SU-DHL-6 (cell line): ENCODE results near the gene TADA2B.

Experiments used
- H2AFZ ChIP-seq: fragments of 200-600 bp; sonication (generic); 2 replicates; pipeline ENCODE4 v1.6.1; 2014; ENCODE audit warnings: low read depth, mild to moderate bottlenecking, moderate library complexity, mixed read lengths, antibody characterized with exemption, low read length; ENCODE audit not compliant: severe bottlenecking
- H3F3A ChIP-seq: fragments of 200-600 bp; shearing (Covaris generic); 2 replicates; pipeline ENCODE4 v1.6.0; 2016; ENCODE audit warnings: antibody characterized with exemption, mild to moderate bottlenecking; ENCODE audit not compliant: insufficient read depth
- H3K27ac ChIP-seq: fragments of 200-600 bp; sonication (generic); 2 replicates; pipeline ENCODE4 v1.5.1; 2016; ENCODE audit warnings: low read depth, mild to moderate bottlenecking, low read length, moderate library complexity, mixed read lengths
- H3K27me3 ChIP-seq: fragments of 200-600 bp; sonication (generic), shearing (Covaris generic); 2 replicates; pipeline ENCODE4 v1.6.0; 2014; ENCODE audit warnings: mild to moderate bottlenecking, low read length
- H3K36me3 ChIP-seq: fragments of 200-600 bp; sonication (generic); 2 replicates; pipeline ENCODE4 v1.6.1; 2014; ENCODE audit warnings: mild to moderate bottlenecking, low read length, mixed read lengths
- H3K4me2 ChIP-seq: fragments of 300-600, 200-600 bp; shearing (Covaris generic), sonication (generic); 2 replicates; pipeline ENCODE4 v1.6.0; 2014; ENCODE audit warnings: low read length, low read depth, mild to moderate bottlenecking; ENCODE audit not compliant: poor library complexity, severe bottlenecking
- H3K4me3 ChIP-seq: fragments of 200-600 bp; sonication (generic); 2 replicates; pipeline ENCODE4 v1.5.1; 2014; ENCODE audit warnings: antibody characterized with exemption, low read length, mild to moderate bottlenecking, mixed read lengths; ENCODE audit not compliant: insufficient read depth, poor library complexity, severe bottlenecking
- H3K79me2 ChIP-seq: fragments of 200-600 bp; sonication (generic); 2 replicates; pipeline ENCODE4 v1.6.1; 2014; ENCODE audit warnings: mild to moderate bottlenecking, low read length, moderate library complexity; ENCODE audit not compliant: insufficient read depth
- H3K9ac ChIP-seq: fragments of 200-600 bp; sonication (generic); 2 replicates; pipeline ENCODE4 v1.7.0; 2014; ENCODE audit warnings: mild to moderate bottlenecking, low read length
- H3K9me2 ChIP-seq: fragments of 200-600 bp; sonication (generic); replicated peaks from 2 replicates; pipeline ENCODE4 v1.6.1; 2014; ENCODE audit warnings: low read length; ENCODE audit not compliant: insufficient read depth
- H3K9me3 ChIP-seq: fragments of 200-600 bp; sonication (generic); 2 replicates; pipeline ENCODE4 v1.6.1; 2014; ENCODE audit warnings: low read length, mixed read lengths; ENCODE audit not compliant: insufficient read depth
- H4K20me1 ChIP-seq: fragments of 200-600 bp; sonication (generic); 2 replicates; pipeline ENCODE4 v1.6.1; 2014; ENCODE audit warnings: low read depth, mild to moderate bottlenecking, antibody characterized with exemption, low read length, moderate library complexity, mixed read lengths
- CTCF ChIP-seq: fragments of 200-600 bp; sonication (generic); IDR thresholded peaks from one replicate; pipeline ENCODE4 v1.5.1; 2017; ENCODE audit warnings: antibody characterized with exemption, mild to moderate bottlenecking, low read length, moderate library complexity; ENCODE audit not compliant: insufficient read depth, poor library complexity, severe bottlenecking
- EZH2phosphoT487 ChIP-seq: fragments of 200-600 bp; sonication (generic), shearing (Covaris generic); conservative IDR thresholded peaks from 2 replicates; pipeline ENCODE4 v1.6.1; 2018; ENCODE audit warnings: mild to moderate bottlenecking, antibody characterized with exemption, low read length, moderate library complexity, mixed read lengths

Gene TADA2B

GRCh38 chr4:7046971-7047370 lies 3.8 kb downstream of the TADA2B start:
- no peak overlapping the region for H3K27ac ChIP-seq
- no peak overlapping the region for H3K9ac ChIP-seq
- no peak overlapping the region for H3K4me2 ChIP-seq

GRCh38 chr4:7048642-7049041 lies 5.5 kb downstream of the TADA2B start:
- no peaks in the 10 kb centered on the region; the same call in 1 of the 2 replicates for H4K20me1 ChIP-seq

More at GRCh38 chr4:7046971-7047370, 3.8 kb downstream of the TADA2B start:
- Histone ChIP-seq H4K20me1 (no peaks in the 10 kb centered on the region; the same call in 1 of the 2 replicates), H3K36me3 (no peaks in the 10 kb centered on the region), H3K4me3 (no peak overlapping the region), H3K27me3 (no peaks in the 10 kb centered on the region), H3F3A (no peaks in the 10 kb centered on the region), H3K9me3 (no peaks in the 10 kb centered on the region), H3K79me2 (peaks cover 45% of the 10 kb centered on the region), H3K9me2 (no peaks in the 10 kb centered on the region), H2AFZ (no peak overlapping the region)
- TF ChIP-seq EZH2phosphoT487 = no peak
- TF ChIP-seq CTCF = no peak

GRCh38 chr4:7049295-7049694 lies 6.1 kb downstream of the TADA2B start:
- no peak overlapping the region for H2AFZ ChIP-seq
- no peaks in the 10 kb centered on the region for H3K9me3 ChIP-seq
- H3K4me3 ChIP-seq = no peak overlapping the region
- no peaks in the 10 kb centered on the region for H3K27me3 ChIP-seq
- no peaks in the 10 kb centered on the region for H3K9me2 ChIP-seq
- H3K27ac ChIP-seq = no peak overlapping the region
- no peaks in the 10 kb centered on the region; the same call in 1 of the 2 replicates for H4K20me1 ChIP-seq
- no peak overlapping the region for H3K4me2 ChIP-seq
- H3K9ac ChIP-seq = no peak overlapping the region
- H3K79me2 ChIP-seq = peaks cover 44% of the 10 kb centered on the region
- TF ChIP-seq EZH2phosphoT487 (no peak), CTCF (no peak)
- H3F3A ChIP-seq = no peaks in the 10 kb centered on the region
- H3K36me3 ChIP-seq = no peaks in the 10 kb centered on the region

More at GRCh38 chr4:7048642-7049041, 5.5 kb downstream of the TADA2B start:
- Histone ChIP-seq H3K79me2 (peaks cover 51% of the 10 kb centered on the region), H3K27ac (no peak overlapping the region), H3K9ac (no peak overlapping the region), H3K27me3 (no peaks in the 10 kb centered on the region), H3K4me3 (no peak overlapping the region), H3K9me3 (no peaks in the 10 kb centered on the region), H3K4me2 (no peak overlapping the region), H3F3A (no peaks in the 10 kb centered on the region), H3K36me3 (no peaks in the 10 kb centered on the region), H3K9me2 (no peaks in the 10 kb centered on the region), H2AFZ (no peak overlapping the region)
- TF ChIP-seq CTCF (no peak), EZH2phosphoT487 (no peak)
